HepG2 (cell line): Measurements from ENCODE around the gene NUDT22. TPM values are rescaled to one million over a fixed set of nuclear protein-coding genes. Genes with fewer than 3 reads are reported as not detected.

Source experiments
- ARNTL ChIP-seq: sonication (generic); formaldehyde crosslinking; IDR thresholded peaks from 2 replicates; pipeline ENCODE4 v1.4.0; 2020; ENCODE audit warnings: mild to moderate bottlenecking, missing genetic modification reagents
- DMAP1 ChIP-seq: IDR thresholded peaks from 2 replicates; pipeline ENCODE4 v1.6.1; 2016
- DNMT1 ChIP-seq: sonication (generic); formaldehyde crosslinking; IDR thresholded peaks from 2 replicates; pipeline ENCODE4 v1.5.1; 2020; ENCODE audit warnings: mild to moderate bottlenecking, missing genetic modification reagents
- EHMT2 ChIP-seq: fragments of 200-600 bp; sonication (generic); IDR thresholded peaks from 2 replicates; pipeline ENCODE4 v1.7.0; 2017; ENCODE audit warnings: antibody characterized with exemption, low read depth, low read length, borderline replicate concordance
- FOXA3 ChIP-seq: IDR thresholded peaks from 2 replicates; pipeline ENCODE4 v1.6.1; 2016; ENCODE audit warnings: missing genetic modification reagents, missing compliant biosample characterization
- GABPA ChIP-seq, 2 experiments: IDR thresholded peaks; 2 replicates each; pipeline ENCODE4 v1.6.1; 2011 to 2016; ENCODE audit warnings: low read depth in 2 of 2, low read length in 1 of 2, missing biosample characterization in 1 of 2, missing genetic modification characterization in 1 of 2
- HOXA3 ChIP-seq: sonication (generic); formaldehyde crosslinking; IDR thresholded peaks from 2 replicates; pipeline ENCODE4 v1.5.0; 2020; ENCODE audit warnings: missing genetic modification reagents
- KLF16 ChIP-seq, 2 experiments: sonication (generic) in 1 of 2; formaldehyde crosslinking in 1 of 2; IDR thresholded peaks; 2 replicates each; pipeline versions ENCODE4 v1.6.1 to v1.8.0; 2016 to 2023; ENCODE audit warnings: missing genetic modification reagents in 2 of 2, missing compliant biosample characterization in 1 of 2
- MEIS1 ChIP-seq: sonication (generic); formaldehyde crosslinking; IDR thresholded peaks from 2 replicates; pipeline ENCODE4 v1.9.0; 2021; ENCODE audit warnings: mild to moderate bottlenecking, missing genetic modification reagents, moderate library complexity, borderline replicate concordance
- MXI1 ChIP-seq: IDR thresholded peaks from 3 replicates; pipeline ENCODE4 v1.6.1; 2012; ENCODE audit warnings: low read depth, low read length, inconsistent platforms, borderline replicate concordance
- PCBP2 ChIP-seq: fragments of 200-400 bp; formaldehyde crosslinking; optimal IDR thresholded peaks from 2 replicates; pipeline ENCODE3; 2018; ENCODE audit warnings: low read length, low read depth; ENCODE audit not compliant: poor library complexity, severe bottlenecking
- RORA ChIP-seq: sonication (generic); formaldehyde crosslinking; IDR thresholded peaks from 2 replicates; pipeline ENCODE4 v1.5.0; 2020; ENCODE audit warnings: mild to moderate bottlenecking, missing genetic modification reagents, moderate library complexity
- TRIM24 ChIP-seq: sonication (generic); formaldehyde crosslinking; IDR thresholded peaks from 2 replicates; pipeline ENCODE4 v1.8.0; 2022; ENCODE audit warnings: mild to moderate bottlenecking, missing genetic modification reagents
- ZNF124 ChIP-seq: sonication (generic); formaldehyde crosslinking; IDR thresholded peaks from 2 replicates; pipeline ENCODE4 v1.4.0; 2020; ENCODE audit warnings: missing genetic modification reagents
- ZNF224 ChIP-seq: sonication (generic); formaldehyde crosslinking; IDR thresholded peaks from 2 replicates; pipeline ENCODE4 v1.5.0; 2020; ENCODE audit warnings: mild to moderate bottlenecking, missing genetic modification reagents
- ZNF44 ChIP-seq: sonication (generic); formaldehyde crosslinking; IDR thresholded peaks from 2 replicates; pipeline ENCODE4 v1.5.1; 2020; ENCODE audit warnings: mild to moderate bottlenecking, missing genetic modification reagents
- ZNF773 ChIP-seq: sonication (generic); formaldehyde crosslinking; IDR thresholded peaks from 2 replicates; pipeline ENCODE4 v1.4.0; 2020; ENCODE audit warnings: missing genetic modification reagents, borderline replicate concordance
- ZNF776 ChIP-seq: sonication (generic); formaldehyde crosslinking; IDR thresholded peaks from 2 replicates; pipeline ENCODE4 v1.4.0; 2020; ENCODE audit warnings: mild to moderate bottlenecking, missing genetic modification reagents
- ZSCAN20 ChIP-seq: sonication (generic); formaldehyde crosslinking; IDR thresholded peaks from 2 replicates; pipeline ENCODE4 v1.4.0; 2020; ENCODE audit warnings: missing genetic modification reagents, mild to moderate bottlenecking, borderline replicate concordance
- polyA plus RNA-seq, 8 experiments: library from polyadenylated mRNA; depleted of rRNA in 3 of 8; stranded (reverse) in 7 of 8; unstranded in 1 of 8; fragments of >200 nt; fragmentation: Illumina TruSeq in 4 of 8; extraction: Trizol in 4 of 8; gene quantifications; 2 replicates each; pipeline versions ENCODE4 v1.2.1 to v1.2.3, GENCODE V29; 2011 to 2016; ENCODE audit warnings: low read depth in 4 of 8, missing spikeins in 1 of 8, mixed read lengths in 1 of 8; ENCODE audit not compliant: insufficient read depth in 1 of 8
- total RNA-seq, 5 experiments: library from RNA; depleted of rRNA; stranded (reverse); fragments of >200 nt; fragmentation: Illumina TruSeq; extraction: Trizol; gene quantifications; 2 replicates each; pipeline ENCODE4 v1.2.3, GENCODE V29; 2016; ENCODE audit warnings: low read depth in 1 of 5
- TF ChIP-seq, protein P1 (sequence below): sonication (generic); formaldehyde crosslinking; IDR thresholded peaks from 2 replicates; pipeline ENCODE4 v1.4.0; 2020; ENCODE audit warnings: missing genetic modification reagents, mild to moderate bottlenecking, borderline replicate concordance
- TF ChIP-seq, protein P2 (sequence below): sonication (generic); formaldehyde crosslinking; IDR thresholded peaks from 2 replicates; pipeline ENCODE4 v1.8.0; 2022; ENCODE audit warnings: missing genetic modification reagents, mild to moderate bottlenecking, inconsistent platforms, borderline replicate concordance
- TF ChIP-seq, protein P3 (sequence below): sonication (generic); formaldehyde crosslinking; IDR thresholded peaks from 2 replicates; pipeline ENCODE4 v1.4.0; 2020; ENCODE audit warnings: missing genetic modification reagents; ENCODE audit errors: not compliant biosample characterization
- TF ChIP-seq, protein P4 (sequence below): sonication (generic); formaldehyde crosslinking; IDR thresholded peaks from 2 replicates; pipeline ENCODE4 v1.4.0; 2020; ENCODE audit warnings: mild to moderate bottlenecking, missing genetic modification reagents
- TF ChIP-seq, protein P5 (sequence below): IDR thresholded peaks from 2 replicates; pipeline ENCODE4 v1.6.1; 2012; ENCODE audit warnings: inconsistent platforms
- TF ChIP-seq, protein P6 (sequence below): sonication (generic); formaldehyde crosslinking; IDR thresholded peaks from 2 replicates; pipeline ENCODE4 v1.5.0; 2020; ENCODE audit warnings: missing genetic modification reagents

The NUDT22 gene
- total and polyA plus RNA-seq, 2 of the 13 experiments (the other 11 are each of a cell fraction or from before 2014, with no cell fraction given) = 33.5 to 39.8 TPM

DNA sequence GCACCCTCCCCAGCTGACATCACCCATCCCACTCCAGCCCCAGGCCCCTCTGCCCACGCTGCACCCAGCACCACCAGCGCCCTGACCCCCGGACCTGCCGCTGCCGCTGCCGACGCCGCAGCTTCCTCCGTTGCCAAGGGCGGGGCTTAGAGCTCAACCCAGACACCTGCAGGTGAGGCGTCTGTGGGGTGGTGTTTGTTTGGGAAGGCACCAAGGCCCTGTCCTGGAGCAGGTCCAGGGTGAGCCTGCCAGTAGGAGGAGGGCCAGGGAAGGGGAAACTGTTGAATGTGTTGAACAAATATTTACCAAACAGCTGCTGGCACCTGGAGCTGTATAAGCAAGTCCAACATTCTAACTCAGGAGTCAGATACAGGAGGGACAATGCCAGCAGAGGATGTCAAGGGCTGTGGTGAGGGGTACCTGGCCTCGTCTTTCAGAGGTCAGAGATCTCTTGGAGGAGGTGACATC, 11.4 kb downstream of the NUDT22 start (continued):
- TF ChIP-seq TRIM24 (CRISPR knock-in tag) (no peak), FOXA3 (CRISPR knock-in tag) (peak; percentile 89), ZNF773 (CRISPR knock-in tag) (no peak), ZNF776 (CRISPR knock-in tag) (no peak), KLF16 (CRISPR knock-in tag; IDR thresholded peaks at IDR 0.05) (no peak; a peak in 1 of 4 replicates), DMAP1 (CRISPR knock-in tag) (peak; percentile 64; the same call in 1 of the 2 replicates), MXI1 (peak; percentile 81; the same call in 1 of the 3 replicates), MEIS1 (peak; percentile 46; the same call in 1 of the 2 replicates), HOXA3 (CRISPR knock-in tag) (peak; percentile 46; the same call in 1 of the 2 replicates), ZSCAN20 (CRISPR knock-in tag) (no peak), PCBP2 (no peak), DNMT1 (CRISPR knock-in tag) (no peak), ZNF124 (no peak), EHMT2 (no peak), RORA (no peak), ZNF224 (CRISPR knock-in tag) (no peak), ARNTL (CRISPR knock-in tag) (peak; percentile 78), ZNF44 (CRISPR knock-in tag) (no peak), GABPA (IDR thresholded peaks at IDR 0.05; ENCODE audit: low read depth, low read length) (no peak), GABPA (CRISPR knock-in tag; IDR thresholded peaks at IDR 0.05; ENCODE audit: low read depth) (peak; percentile 63)
- TF ChIP-seq, protein P1, sequence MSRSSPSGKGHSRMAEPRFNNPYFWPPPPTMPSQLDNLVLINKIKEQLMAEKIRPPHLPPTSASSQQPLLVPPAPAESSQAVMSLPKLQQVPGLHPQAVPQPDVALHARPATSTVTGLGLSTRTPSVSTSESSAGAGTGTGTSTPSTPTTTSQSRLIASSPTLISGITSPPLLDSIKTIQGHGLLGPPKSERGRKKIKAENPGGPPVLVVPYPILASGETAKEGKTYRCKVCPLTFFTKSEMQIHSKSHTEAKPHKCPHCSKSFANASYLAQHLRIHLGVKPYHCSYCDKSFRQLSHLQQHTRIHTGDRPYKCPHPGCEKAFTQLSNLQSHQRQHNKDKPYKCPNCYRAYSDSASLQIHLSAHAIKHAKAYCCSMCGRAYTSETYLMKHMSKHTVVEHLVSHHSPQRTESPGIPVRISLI (CRISPR knock-in tag) = no peak
- TF ChIP-seq, protein P2, sequence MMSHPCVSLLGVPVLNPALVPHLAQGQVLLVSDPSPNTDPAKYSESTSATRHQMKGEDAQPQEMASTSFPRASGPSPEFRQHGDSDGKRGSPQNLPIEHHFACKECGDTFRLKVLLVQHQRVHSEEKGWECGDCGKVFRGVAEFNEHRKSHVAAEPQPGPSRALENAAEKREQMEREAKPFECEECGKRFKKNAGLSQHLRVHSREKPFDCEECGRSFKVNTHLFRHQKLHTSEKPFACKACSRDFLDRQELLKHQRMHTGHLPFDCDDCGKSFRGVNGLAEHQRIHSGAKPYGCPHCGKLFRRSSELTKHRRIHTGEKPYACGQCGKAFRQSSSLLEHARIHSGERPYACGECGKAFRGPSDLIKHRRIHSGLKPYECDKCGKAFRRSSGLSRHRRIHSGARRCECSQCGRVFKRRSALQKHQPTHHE (CRISPR knock-in tag) = no peak
- TF ChIP-seq, protein P3, sequence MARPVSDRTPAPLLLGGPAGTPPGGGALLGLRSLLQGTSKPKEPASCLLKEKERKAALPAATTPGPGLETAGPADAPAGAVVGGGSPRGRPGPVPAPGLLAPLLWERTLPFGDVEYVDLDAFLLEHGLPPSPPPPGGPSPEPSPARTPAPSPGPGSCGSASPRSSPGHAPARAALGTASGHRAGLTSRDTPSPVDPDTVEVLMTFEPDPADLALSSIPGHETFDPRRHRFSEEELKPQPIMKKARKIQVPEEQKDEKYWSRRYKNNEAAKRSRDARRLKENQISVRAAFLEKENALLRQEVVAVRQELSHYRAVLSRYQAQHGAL (CRISPR knock-in tag) = no peak
- TF ChIP-seq, protein P4, sequence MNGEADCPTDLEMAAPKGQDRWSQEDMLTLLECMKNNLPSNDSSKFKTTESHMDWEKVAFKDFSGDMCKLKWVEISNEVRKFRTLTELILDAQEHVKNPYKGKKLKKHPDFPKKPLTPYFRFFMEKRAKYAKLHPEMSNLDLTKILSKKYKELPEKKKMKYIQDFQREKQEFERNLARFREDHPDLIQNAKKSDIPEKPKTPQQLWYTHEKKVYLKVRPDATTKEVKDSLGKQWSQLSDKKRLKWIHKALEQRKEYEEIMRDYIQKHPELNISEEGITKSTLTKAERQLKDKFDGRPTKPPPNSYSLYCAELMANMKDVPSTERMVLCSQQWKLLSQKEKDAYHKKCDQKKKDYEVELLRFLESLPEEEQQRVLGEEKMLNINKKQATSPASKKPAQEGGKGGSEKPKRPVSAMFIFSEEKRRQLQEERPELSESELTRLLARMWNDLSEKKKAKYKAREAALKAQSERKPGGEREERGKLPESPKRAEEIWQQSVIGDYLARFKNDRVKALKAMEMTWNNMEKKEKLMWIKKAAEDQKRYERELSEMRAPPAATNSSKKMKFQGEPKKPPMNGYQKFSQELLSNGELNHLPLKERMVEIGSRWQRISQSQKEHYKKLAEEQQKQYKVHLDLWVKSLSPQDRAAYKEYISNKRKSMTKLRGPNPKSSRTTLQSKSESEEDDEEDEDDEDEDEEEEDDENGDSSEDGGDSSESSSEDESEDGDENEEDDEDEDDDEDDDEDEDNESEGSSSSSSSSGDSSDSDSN (CRISPR knock-in tag) = peak; percentile 61; the same call in 1 of the 2 replicates
- TF ChIP-seq, protein P5, sequence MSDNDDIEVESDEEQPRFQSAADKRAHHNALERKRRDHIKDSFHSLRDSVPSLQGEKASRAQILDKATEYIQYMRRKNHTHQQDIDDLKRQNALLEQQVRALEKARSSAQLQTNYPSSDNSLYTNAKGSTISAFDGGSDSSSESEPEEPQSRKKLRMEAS = peak; percentile 65
- TF ChIP-seq, protein P6, sequence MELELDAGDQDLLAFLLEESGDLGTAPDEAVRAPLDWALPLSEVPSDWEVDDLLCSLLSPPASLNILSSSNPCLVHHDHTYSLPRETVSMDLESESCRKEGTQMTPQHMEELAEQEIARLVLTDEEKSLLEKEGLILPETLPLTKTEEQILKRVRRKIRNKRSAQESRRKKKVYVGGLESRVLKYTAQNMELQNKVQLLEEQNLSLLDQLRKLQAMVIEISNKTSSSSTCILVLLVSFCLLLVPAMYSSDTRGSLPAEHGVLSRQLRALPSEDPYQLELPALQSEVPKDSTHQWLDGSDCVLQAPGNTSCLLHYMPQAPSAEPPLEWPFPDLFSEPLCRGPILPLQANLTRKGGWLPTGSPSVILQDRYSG (CRISPR knock-in tag) = no peak
